ENCODE results near the gene ICAM5.

ICAM5 gene

GRCh38 chr19:10344780-10345179, 55.0 kb downstream of the ICAM5 start:
- DNase-seq (ENCODE audit: low read depth, low spot score), result no peak

Measured in activated CD4-positive, CD25-positive, alpha-beta regulatory T cell treated with anti-CD3 and anti-CD28 coated beads, Interleukin-2, amount 50 U/mL, for 16 hours (primary cell).